Measurements from ENCODE around the gene GMDS.

Gene GMDS

GRCh38 chr6:1853761-1854160 lies 391.6 kb downstream of the GMDS start:
- H3K27ac ChIP-seq, result no peak overlapping the region

GRCh38 chr6:1851681-1852456 lies 393.5 kb downstream of the GMDS start:
- ChIA-PET POLR2A (ENCODE audit: low non-redundant PET) (no interaction called here), CTCF (interaction anchor here (0.6 kb wide), 1 partner anchor 147 kb away, joined by 5 read pairs; no protein-coding TSS in a partner anchor)
- TF ChIP-seq CTCF (conservative IDR thresholded peaks at IDR 0.05; ENCODE audit: low read depth), result no peak
- H3K27ac ChIP-seq, result no peak overlapping the region
- DNase-seq (ENCODE audit: low spot score), result no peak

More at GRCh38 chr6:1853761-1854160, 391.6 kb downstream of the GMDS start:
- ChIA-PET CTCF (interaction anchor here (0.6 kb wide), 3 partner anchors 40 to 733 kb away, joined by 3 read pairs; no protein-coding TSS in a partner anchor), POLR2A (ENCODE audit: low non-redundant PET) (no interaction called here)
- DNase-seq (ENCODE audit: low spot score), result no peak
- no peak for TF ChIP-seq CTCF (conservative IDR thresholded peaks at IDR 0.05; ENCODE audit: low read depth)

GRCh38 chr6:1850840-1851157 lies 394.6 kb downstream of the GMDS start:
- TF ChIP-seq CTCF (conservative IDR thresholded peaks at IDR 0.05; ENCODE audit: low read depth), result no peak
- POLR2A ChIA-PET (ENCODE audit: low non-redundant PET), result no interaction called here
- no peak overlapping the region for H3K27ac ChIP-seq
- no peak for DNase-seq (ENCODE audit: low spot score)
- CTCF ChIA-PET, result no interaction called here

GRCh38 chr6:1850121-1850839 lies 395.1 kb downstream of the GMDS start:
- DNase-seq (ENCODE audit: low spot score), result no peak
- no peak for TF ChIP-seq CTCF (conservative IDR thresholded peaks at IDR 0.05; ENCODE audit: low read depth)
- H3K27ac ChIP-seq, result no peak overlapping the region
- POLR2A ChIA-PET (ENCODE audit: low non-redundant PET), result no interaction called here
- CTCF ChIA-PET, result no interaction called here

GRCh38 chr6:1849691-1850090 lies 395.7 kb downstream of the GMDS start:
- no peak for DNase-seq (ENCODE audit: low spot score)
- ChIA-PET CTCF (no interaction called here), POLR2A (ENCODE audit: low non-redundant PET) (no interaction called here)
- TF ChIP-seq CTCF (conservative IDR thresholded peaks at IDR 0.05; ENCODE audit: low read depth), result no peak
- H3K27ac ChIP-seq, result no peak overlapping the region

- TF ChIP-seq CTCF (conservative IDR thresholded peaks at IDR 0.05; ENCODE audit: low read depth), result no peak
- ChIA-PET POLR2A (ENCODE audit: low non-redundant PET) (no interaction called here), CTCF (no interaction called here)
- no peak overlapping the region for H3K27ac ChIP-seq
- DNase-seq (ENCODE audit: low spot score), result no peak
Measured at GRCh38 chr6:1848752-1849151, 396.7 kb downstream of the GMDS start.

Measured in RWPE1 (cell line).